Activated T-cell treated with anti-CD3 and anti-CD28 coated beads for 24 hours (primary cell): ENCODE data around the gene YKT6.

ENCODE experiments used
- DNase-seq: peaks from one replicate; pipeline ENCODE4 v3.0.0-alpha.2; 2020; ENCODE audit warnings: low read depth

Gene YKT6

GRCh38 chr7:44235582-44236332 is 35.0 kb downstream of the YKT6 start:
- no peak for DNase-seq

GRCh38 chr7:44236333-44236728 is 35.6 kb downstream of the YKT6 start:
- no peak for DNase-seq

GRCh38 chr7:44237696-44238095 is 36.9 kb downstream of the YKT6 start:
- DNase-seq = no peak

- no peak for DNase-seq
Measured at GRCh38 chr7:44238116-44238695, 37.4 kb downstream of the YKT6 start.

GRCh38 chr7:44239361-44239760 is 38.6 kb downstream of the YKT6 start:
- no peak for DNase-seq

GRCh38 chr7:44240376-44240775 is 39.6 kb downstream of the YKT6 start:
- DNase-seq = no peak

GRCh38 chr7:44240983-44241510 is 40.3 kb downstream of the YKT6 start:
- DNase-seq = peak; percentile 50

- DNase-seq = no peak
Measured at GRCh38 chr7:44242091-44242490, 41.3 kb downstream of the YKT6 start.

GRCh38 chr7:44244282-44244681 is 43.5 kb downstream of the YKT6 start:
- no peak for DNase-seq

- DNase-seq = no peak
Measured at GRCh38 chr7:44246396-44247113, 45.8 kb downstream of the YKT6 start.

- no peak for DNase-seq
Measured at GRCh38 chr7:44247868-44248651, 47.3 kb downstream of the YKT6 start.

- no peak for DNase-seq
Measured at GRCh38 chr7:44249639-44250234, 49.0 kb downstream of the YKT6 start.

GRCh38 chr7:44251269-44251668 is 50.5 kb downstream of the YKT6 start:
- DNase-seq = no peak

- DNase-seq = no peak
Measured at GRCh38 chr7:44251881-44252280, 51.1 kb downstream of the YKT6 start.

- DNase-seq = no peak
Measured at GRCh38 chr7:44256459-44256858, 55.7 kb downstream of the YKT6 start.

GRCh38 chr7:44257213-44257612 is 56.4 kb downstream of the YKT6 start:
- DNase-seq = no peak

- peak; percentile 71 for DNase-seq
Measured at GRCh38 chr7:44257618-44258422, 57.0 kb downstream of the YKT6 start.

- DNase-seq = peak; percentile 19
Measured at GRCh38 chr7:44258423-44258760, 57.6 kb downstream of the YKT6 start.

GRCh38 chr7:44258865-44259546 is 58.2 kb downstream of the YKT6 start:
- no peak for DNase-seq
